ENCODE results near the gene C2CD2.
"Not testable (repeated sequence)": the region's sequence is repeated elsewhere in the genome, so short reads cannot be mapped to it uniquely, and the experiment has no call there.

C2CD2 gene

GRCh38 chr21:41958886-41959563 lies 5.2 kb upstream of the C2CD2 start:
- Mint-ChIP-seq H3K9me3 (no peaks in the 10 kb centered on the region), H3K4me3 (no peak overlapping the region), H3K36me3 (ENCODE audit: low read depth) (no peaks in the 10 kb centered on the region), H3K27me3 (peaks cover 24% of the 10 kb centered on the region), H3K27ac (no peak overlapping the region), H3K4me1 (ENCODE audit: low read depth) (peaks cover 26% of the 10 kb centered on the region)
- intact Hi-C loops (cut with micrococcal nuclease): loop anchor here (10.0 kb wide), 1 partner anchor 156 kb away; no protein-coding TSS in a partner anchor

GRCh38 chr21:41957991-41958766 lies 4.4 kb upstream of the C2CD2 start:
- H3K9me3 Mint-ChIP-seq: no peaks in the 10 kb centered on the region
- H3K36me3 Mint-ChIP-seq (ENCODE audit: low read depth): peaks cover 3% of the 10 kb centered on the region
- H3K4me3 Mint-ChIP-seq: no peak overlapping the region
- peaks cover 27% of the 10 kb centered on the region for H3K4me1 Mint-ChIP-seq (ENCODE audit: low read depth)
- no peak overlapping the region for H3K27ac Mint-ChIP-seq
- H3K27me3 Mint-ChIP-seq: peaks cover 24% of the 10 kb centered on the region
- intact Hi-C loops (cut with micrococcal nuclease): loop anchor here (10.0 kb wide), 1 partner anchor 157 kb away; no protein-coding TSS in a partner anchor

GRCh38 chr21:41956926-41957729 lies 3.3 kb upstream of the C2CD2 start:
- H3K4me3 Mint-ChIP-seq: no peak overlapping the region

GRCh38 chr21:41955516-41955915 lies 1.7 kb upstream of the C2CD2 start:
- Mint-ChIP-seq H3K27ac (no peak overlapping the region), H3K9me3 (no peaks in the 10 kb centered on the region), H3K4me1 (ENCODE audit: low read depth) (peaks cover 40% of the 10 kb centered on the region), H3K36me3 (ENCODE audit: low read depth) (peaks cover 27% of the 10 kb centered on the region), H3K27me3 (peaks cover 6% of the 10 kb centered on the region), H3K4me3 (no peak overlapping the region)
- intact Hi-C loops (cut with micrococcal nuclease): loop anchor here (10.0 kb wide), 1 partner anchor 159 kb away; no protein-coding TSS in a partner anchor

More at GRCh38 chr21:41956926-41957729, 3.3 kb upstream of the C2CD2 start:
- Mint-ChIP-seq H3K27ac (peak overlapping the region; percentile 41), H3K4me1 (ENCODE audit: low read depth) (peaks cover 34% of the 10 kb centered on the region), H3K9me3 (no peaks in the 10 kb centered on the region), H3K36me3 (ENCODE audit: low read depth) (peaks cover 10% of the 10 kb centered on the region), H3K27me3 (peaks cover 17% of the 10 kb centered on the region)
- intact Hi-C loops (cut with micrococcal nuclease): loop anchor here (10.0 kb wide), 1 partner anchor 158 kb away; no protein-coding TSS in a partner anchor

- Mint-ChIP-seq H3K4me1 (ENCODE audit: low read depth) (peaks cover 46% of the 10 kb centered on the region), H3K4me3 (no peak overlapping the region), H3K27me3 (peaks cover 5% of the 10 kb centered on the region), H3K27ac (no peak overlapping the region), H3K36me3 (ENCODE audit: low read depth) (peaks cover 33% of the 10 kb centered on the region), H3K9me3 (no peaks in the 10 kb centered on the region)
- intact Hi-C loops (cut with micrococcal nuclease): loop anchor here (10.0 kb wide), 1 partner anchor 160 kb away; no protein-coding TSS in a partner anchor
Measured at GRCh38 chr21:41954654-41955499, 1.1 kb upstream of the C2CD2 start.

- Mint-ChIP-seq H3K4me3 (peak overlapping the region; percentile 79), H3K9me3 (no peaks in the 10 kb centered on the region), H3K4me1 (ENCODE audit: low read depth) (peaks cover 62% of the 10 kb centered on the region), H3K36me3 (ENCODE audit: low read depth) (peaks cover 38% of the 10 kb centered on the region), H3K27me3 (peaks cover 4% of the 10 kb centered on the region), H3K27ac (peak overlapping the region; percentile 73)
- intact Hi-C loops (cut with micrococcal nuclease): loop anchor here (2.0 to 10.0 kb wide), 3 partner anchors 27 to 161 kb away; partner anchors contain the start of gene ZBTB21
Measured at GRCh38 chr21:41953249-41953830, 478 bp downstream of the C2CD2 start.

GRCh38 chr21:41952568-41953248 lies 1.1 kb downstream of the C2CD2 start:
- Mint-ChIP-seq H3K4me3 (peak overlapping the region; percentile 79), H3K36me3 (ENCODE audit: low read depth) (peaks cover 38% of the 10 kb centered on the region), H3K9me3 (no peaks in the 10 kb centered on the region), H3K27ac (peak overlapping the region; percentile 73), H3K27me3 (peaks cover 3% of the 10 kb centered on the region), H3K4me1 (ENCODE audit: low read depth) (peaks cover 68% of the 10 kb centered on the region)
- intact Hi-C loops (cut with micrococcal nuclease): loop anchor here (2.0 to 10.0 kb wide), 3 partner anchors 26 to 162 kb away; partner anchors contain the start of gene ZBTB21

GRCh38 chr21:41951876-41952567 lies 1.8 kb downstream of the C2CD2 start:
- H3K36me3 Mint-ChIP-seq (ENCODE audit: low read depth): peaks cover 38% of the 10 kb centered on the region
- H3K27me3 Mint-ChIP-seq: peaks cover 3% of the 10 kb centered on the region
- H3K27ac Mint-ChIP-seq: peak overlapping the region; percentile 73
- peak overlapping the region; percentile 79 for H3K4me3 Mint-ChIP-seq
- intact Hi-C loops (cut with micrococcal nuclease): loop anchor here (2.0 to 10.0 kb wide), 3 partner anchors 25 to 163 kb away; partner anchors contain the start of gene ZBTB21
- no peaks in the 10 kb centered on the region for H3K9me3 Mint-ChIP-seq
- H3K4me1 Mint-ChIP-seq (ENCODE audit: low read depth): peaks cover 71% of the 10 kb centered on the region

GRCh38 chr21:41950941-41951351 lies 2.9 kb downstream of the C2CD2 start:
- Mint-ChIP-seq H3K27me3 (no peaks in the 10 kb centered on the region), H3K36me3 (ENCODE audit: low read depth) (peaks cover 38% of the 10 kb centered on the region), H3K4me1 (ENCODE audit: low read depth) (peaks cover 77% of the 10 kb centered on the region), H3K9me3 (no peaks in the 10 kb centered on the region), H3K4me3 (no peak overlapping the region), H3K27ac (no peak overlapping the region)
- intact Hi-C loops (cut with micrococcal nuclease): loop anchor here (10.0 kb wide), 1 partner anchor 164 kb away; no protein-coding TSS in a partner anchor

- H3K4me3 Mint-ChIP-seq, H3K9me3 Mint-ChIP-seq, H3K27me3 Mint-ChIP-seq, H3K27ac Mint-ChIP-seq: not testable (repeated sequence)
- Mint-ChIP-seq H3K36me3 (ENCODE audit: low read depth) (peaks cover 38% of the 10 kb centered on the region), H3K4me1 (ENCODE audit: low read depth) (peaks cover 83% of the 10 kb centered on the region)
- intact Hi-C loops (cut with micrococcal nuclease): loop anchor here (10.0 kb wide), 2 partner anchors 65 to 165 kb away; no protein-coding TSS in a partner anchor
Measured at GRCh38 chr21:41949631-41950030, 4.2 kb downstream of the C2CD2 start.

GRCh38 chr21:41948901-41949300 lies 4.9 kb downstream of the C2CD2 start:
- Mint-ChIP-seq H3K27me3 (no peaks in the 10 kb centered on the region), H3K4me3 (no peak overlapping the region), H3K9me3 (no peaks in the 10 kb centered on the region), H3K27ac (no peak overlapping the region), H3K36me3 (ENCODE audit: low read depth) (peaks cover 38% of the 10 kb centered on the region), H3K4me1 (ENCODE audit: low read depth) (peaks cover 79% of the 10 kb centered on the region)
- intact Hi-C loops (cut with micrococcal nuclease): loop anchor here (10.0 kb wide), 1 partner anchor 64 kb away; no protein-coding TSS in a partner anchor
